ENCODE measurements around the gene UBQLN2. TPM values are rescaled to one million over a fixed set of nuclear protein-coding genes. Genes with fewer than 3 reads are reported as not detected.

The UBQLN2 gene
- total and polyA plus RNA-seq, 10 of the 15 experiments (the other 5 are each of a cell fraction or from before 2014, with no cell fraction given): 2.4 to 41.3 (median 17.0) TPM

DNA sequence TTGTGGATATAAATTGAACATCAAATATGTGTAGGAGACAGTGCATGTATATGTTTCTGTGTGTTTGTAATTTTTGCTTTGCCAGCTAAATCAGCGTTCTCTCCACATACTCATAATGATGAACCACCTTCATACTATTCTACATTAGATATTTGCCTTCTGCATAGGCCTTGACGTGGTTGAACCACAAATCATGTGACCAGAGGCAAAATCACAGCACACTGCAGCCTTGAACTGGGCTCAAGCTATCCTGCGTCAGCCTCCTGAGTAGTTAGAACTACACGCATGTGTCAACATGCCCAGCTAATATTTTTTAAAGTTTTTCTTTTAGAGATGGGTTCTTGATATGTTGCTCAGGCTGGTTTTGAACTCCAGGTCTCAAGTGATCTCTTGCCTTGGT, 9.5 kb downstream of the UBQLN2 start:
- no TSS peak for BruUV-seq (replicated peaks)
- DNase-seq (ENCODE audit: low read depth, low spot score) (no peak), FAIRE-seq (no peak), ATAC-seq (no peak)
- no peaks in the 10 kb centered on the region for H3K4me1 ChIP-seq (ENCODE audit: control insufficient read depth, insufficient read depth, low read length)
- H3K4me3 ChIP-seq: no peak overlapping the region
- ChIA-PET SMC1A (ENCODE audit: uncharacterized antibody, unreplicated experiment) (no interaction called here), CTCF (no interaction called here), POLR2A (no interaction called here), RAD21 (ENCODE audit: unreplicated experiment) (no interaction called here)
- WGBS (ENCODE audit: insufficient coverage, insufficient replicate concordance, low lambda C conversion rate, missing lambda C conversion rate): 60% methylated on average over 4 of the region's 4 CpGs
- H3K36me3 ChIP-seq (ENCODE audit: control insufficient read depth in 2 of 2, insufficient read depth in 2 of 2, low read length in 1 of 2): peaks cover 0 to 2% of the 10 kb centered on the region in 2 experiments; a peak in 1 of 4 replicates
- H3K9ac ChIP-seq (ENCODE audit: control insufficient read depth, insufficient read depth, low read length): no peak overlapping the region
- in situ Hi-C loops (cut with MboI) (loop anchor here (25.0 kb wide), 5 partner anchors 164 to 1411 kb away; partner anchors contain the start of genes NBDY, SPIN2A, SPIN3 and ZXDA), intact Hi-C loops (cut with micrococcal nuclease; ENCODE audit: unreplicated experiment) (no loop called here)
- H3K4me2 ChIP-seq (ENCODE audit: control insufficient read depth, insufficient read depth): no peak overlapping the region
- H3K27me3 ChIP-seq (replicated peaks in 1 of 2; ENCODE audit: control insufficient read depth in 2 of 2, insufficient read depth in 2 of 2, low read length in 1 of 2): no peaks in the 10 kb centered on the region
- H3K79me2 ChIP-seq (ENCODE audit: control insufficient read depth, insufficient read depth, low read length): peaks cover 17% of the 10 kb centered on the region
- H3K27ac ChIP-seq (ENCODE audit: control insufficient read depth, insufficient read depth): no peak overlapping the region
- H2AFZ ChIP-seq (ENCODE audit: control insufficient read depth, low read depth, low read length): no peak overlapping the region
- H3K9me3 ChIP-seq (replicated peaks; ENCODE audit: control insufficient read depth, insufficient read depth, low read length): no peaks in the 10 kb centered on the region
- no peaks in the 10 kb centered on the region for H4K20me1 ChIP-seq (ENCODE audit: control insufficient read depth, insufficient read depth)
- TF ChIP-seq, protein P1, sequence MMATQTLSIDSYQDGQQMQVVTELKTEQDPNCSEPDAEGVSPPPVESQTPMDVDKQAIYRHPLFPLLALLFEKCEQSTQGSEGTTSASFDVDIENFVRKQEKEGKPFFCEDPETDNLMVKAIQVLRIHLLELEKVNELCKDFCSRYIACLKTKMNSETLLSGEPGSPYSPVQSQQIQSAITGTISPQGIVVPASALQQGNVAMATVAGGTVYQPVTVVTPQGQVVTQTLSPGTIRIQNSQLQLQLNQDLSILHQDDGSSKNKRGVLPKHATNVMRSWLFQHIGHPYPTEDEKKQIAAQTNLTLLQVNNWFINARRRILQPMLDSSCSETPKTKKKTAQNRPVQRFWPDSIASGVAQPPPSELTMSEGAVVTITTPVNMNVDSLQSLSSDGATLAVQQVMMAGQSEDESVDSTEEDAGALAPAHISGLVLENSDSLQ (IDR thresholded peaks at IDR 0.05): no peak
- TF ChIP-seq FOS (IDR thresholded peaks at IDR 0.05; ENCODE audit: borderline replicate concordance, extremely low read depth, insufficient read length): no peak
- no peak for TF ChIP-seq JUND (IDR thresholded peaks at IDR 0.05; ENCODE audit: low read depth, low read length)
- TF ChIP-seq DPF2 (IDR thresholded peaks at IDR 0.05): no peak
- TF ChIP-seq CBFB (IDR thresholded peaks at IDR 0.05; ENCODE audit: low read depth): no peak
- TF ChIP-seq, protein P2, sequence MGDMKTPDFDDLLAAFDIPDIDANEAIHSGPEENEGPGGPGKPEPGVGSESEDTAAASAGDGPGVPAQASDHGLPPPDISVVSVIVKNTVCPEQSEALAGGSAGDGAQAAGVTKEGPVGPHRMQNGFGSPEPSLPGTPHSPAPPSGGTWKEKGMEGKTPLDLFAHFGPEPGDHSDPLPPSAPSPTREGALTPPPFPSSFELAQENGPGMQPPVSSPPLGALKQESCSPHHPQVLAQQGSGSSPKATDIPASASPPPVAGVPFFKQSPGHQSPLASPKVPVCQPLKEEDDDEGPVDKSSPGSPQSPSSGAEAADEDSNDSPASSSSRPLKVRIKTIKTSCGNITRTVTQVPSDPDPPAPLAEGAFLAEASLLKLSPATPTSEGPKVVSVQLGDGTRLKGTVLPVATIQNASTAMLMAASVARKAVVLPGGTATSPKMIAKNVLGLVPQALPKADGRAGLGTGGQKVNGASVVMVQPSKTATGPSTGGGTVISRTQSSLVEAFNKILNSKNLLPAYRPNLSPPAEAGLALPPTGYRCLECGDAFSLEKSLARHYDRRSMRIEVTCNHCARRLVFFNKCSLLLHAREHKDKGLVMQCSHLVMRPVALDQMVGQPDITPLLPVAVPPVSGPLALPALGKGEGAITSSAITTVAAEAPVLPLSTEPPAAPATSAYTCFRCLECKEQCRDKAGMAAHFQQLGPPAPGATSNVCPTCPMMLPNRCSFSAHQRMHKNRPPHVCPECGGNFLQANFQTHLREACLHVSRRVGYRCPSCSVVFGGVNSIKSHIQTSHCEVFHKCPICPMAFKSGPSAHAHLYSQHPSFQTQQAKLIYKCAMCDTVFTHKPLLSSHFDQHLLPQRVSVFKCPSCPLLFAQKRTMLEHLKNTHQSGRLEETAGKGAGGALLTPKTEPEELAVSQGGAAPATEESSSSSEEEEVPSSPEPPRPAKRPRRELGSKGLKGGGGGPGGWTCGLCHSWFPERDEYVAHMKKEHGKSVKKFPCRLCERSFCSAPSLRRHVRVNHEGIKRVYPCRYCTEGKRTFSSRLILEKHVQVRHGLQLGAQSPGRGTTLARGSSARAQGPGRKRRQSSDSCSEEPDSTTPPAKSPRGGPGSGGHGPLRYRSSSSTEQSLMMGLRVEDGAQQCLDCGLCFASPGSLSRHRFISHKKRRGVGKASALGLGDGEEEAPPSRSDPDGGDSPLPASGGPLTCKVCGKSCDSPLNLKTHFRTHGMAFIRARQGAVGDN (IDR thresholded peaks at IDR 0.05): no peak
- TF ChIP-seq, protein P3, sequence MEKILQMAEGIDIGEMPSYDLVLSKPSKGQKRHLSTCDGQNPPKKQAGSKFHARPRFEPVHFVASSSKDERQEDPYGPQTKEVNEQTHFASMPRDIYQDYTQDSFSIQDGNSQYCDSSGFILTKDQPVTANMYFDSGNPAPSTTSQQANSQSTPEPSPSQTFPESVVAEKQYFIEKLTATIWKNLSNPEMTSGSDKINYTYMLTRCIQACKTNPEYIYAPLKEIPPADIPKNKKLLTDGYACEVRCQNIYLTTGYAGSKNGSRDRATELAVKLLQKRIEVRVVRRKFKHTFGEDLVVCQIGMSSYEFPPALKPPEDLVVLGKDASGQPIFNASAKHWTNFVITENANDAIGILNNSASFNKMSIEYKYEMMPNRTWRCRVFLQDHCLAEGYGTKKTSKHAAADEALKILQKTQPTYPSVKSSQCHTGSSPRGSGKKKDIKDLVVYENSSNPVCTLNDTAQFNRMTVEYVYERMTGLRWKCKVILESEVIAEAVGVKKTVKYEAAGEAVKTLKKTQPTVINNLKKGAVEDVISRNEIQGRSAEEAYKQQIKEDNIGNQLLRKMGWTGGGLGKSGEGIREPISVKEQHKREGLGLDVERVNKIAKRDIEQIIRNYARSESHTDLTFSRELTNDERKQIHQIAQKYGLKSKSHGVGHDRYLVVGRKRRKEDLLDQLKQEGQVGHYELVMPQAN (conservative IDR thresholded peaks at IDR 0.05): no peak
- no peak for TF ChIP-seq BMI1 (IDR thresholded peaks at IDR 0.05; ENCODE audit: borderline replicate concordance)
- TF ChIP-seq, protein P4, sequence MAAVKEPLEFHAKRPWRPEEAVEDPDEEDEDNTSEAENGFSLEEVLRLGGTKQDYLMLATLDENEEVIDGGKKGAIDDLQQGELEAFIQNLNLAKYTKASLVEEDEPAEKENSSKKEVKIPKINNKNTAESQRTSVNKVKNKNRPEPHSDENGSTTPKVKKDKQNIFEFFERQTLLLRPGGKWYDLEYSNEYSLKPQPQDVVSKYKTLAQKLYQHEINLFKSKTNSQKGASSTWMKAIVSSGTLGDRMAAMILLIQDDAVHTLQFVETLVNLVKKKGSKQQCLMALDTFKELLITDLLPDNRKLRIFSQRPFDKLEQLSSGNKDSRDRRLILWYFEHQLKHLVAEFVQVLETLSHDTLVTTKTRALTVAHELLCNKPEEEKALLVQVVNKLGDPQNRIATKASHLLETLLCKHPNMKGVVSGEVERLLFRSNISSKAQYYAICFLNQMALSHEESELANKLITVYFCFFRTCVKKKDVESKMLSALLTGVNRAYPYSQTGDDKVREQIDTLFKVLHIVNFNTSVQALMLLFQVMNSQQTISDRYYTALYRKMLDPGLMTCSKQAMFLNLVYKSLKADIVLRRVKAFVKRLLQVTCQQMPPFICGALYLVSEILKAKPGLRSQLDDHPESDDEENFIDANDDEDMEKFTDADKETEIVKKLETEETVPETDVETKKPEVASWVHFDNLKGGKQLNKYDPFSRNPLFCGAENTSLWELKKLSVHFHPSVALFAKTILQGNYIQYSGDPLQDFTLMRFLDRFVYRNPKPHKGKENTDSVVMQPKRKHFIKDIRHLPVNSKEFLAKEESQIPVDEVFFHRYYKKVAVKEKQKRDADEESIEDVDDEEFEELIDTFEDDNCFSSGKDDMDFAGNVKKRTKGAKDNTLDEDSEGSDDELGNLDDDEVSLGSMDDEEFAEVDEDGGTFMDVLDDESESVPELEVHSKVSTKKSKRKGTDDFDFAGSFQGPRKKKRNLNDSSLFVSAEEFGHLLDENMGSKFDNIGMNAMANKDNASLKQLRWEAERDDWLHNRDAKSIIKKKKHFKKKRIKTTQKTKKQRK (IDR thresholded peaks at IDR 0.05; ENCODE audit: low read depth, low read length): no peak
- no peak for TF ChIP-seq STAT3 (IDR thresholded peaks at IDR 0.05; ENCODE audit: low read depth, low read length)
- TF ChIP-seq HDAC2 (IDR thresholded peaks at IDR 0.05): no peak
- no peak for TF ChIP-seq RELA (IDR thresholded peaks at IDR 0.05; ENCODE audit: borderline replicate concordance, partially characterized antibody)
- no peak for TF ChIP-seq NR2F1 (conservative IDR thresholded peaks at IDR 0.05)
- TF ChIP-seq HDAC6 (IDR thresholded peaks at IDR 0.05; ENCODE audit: unreplicated experiment): no peak
